Gastroesophageal sphincter (tissue), 3 donors: ENCODE results near the gene LLGL2.

Experiments used
- CTCF ChIP-seq, 4 experiments: fragments of 200-600 bp in 2 of 4; fragments of 450-650 bp in 2 of 4; sonication (generic) in 1 of 4; IDR thresholded peaks; one replicate each; pipeline ENCODE4 v1.5.1; 2017 to 2019; ENCODE audit warnings: antibody characterized with exemption in 4 of 4, mild to moderate bottlenecking in 2 of 4, moderate library complexity in 2 of 4
- POLR2A ChIP-seq, 2 donors: fragments of 450-650 bp; IDR thresholded peaks; one replicate each; pipeline ENCODE4 v1.6.1; 2017; ENCODE audit warnings: antibody characterized with exemption in 2 of 2, mild to moderate bottlenecking in 2 of 2, moderate library complexity in 1 of 2

GRCh38 chr17:75535119-75535537, 9.6 kb downstream of the LLGL2 start:
- TF ChIP-seq CTCF (IDR thresholded peaks at IDR 0.05) (no peak), POLR2A (IDR thresholded peaks at IDR 0.05) (no peak)
